Fibroblast of villous mesenchyme (primary cell): ENCODE measurements around the gene ZNF484. TPM values are rescaled to one million over a fixed set of nuclear protein-coding genes. Genes with fewer than 3 reads are reported as not detected.
"Not testable (repeated sequence)": the region's sequence is repeated elsewhere in the genome, so short reads cannot be mapped to it uniquely, and the experiment has no call there.

Experiments
- DNase-seq: peaks from one replicate; pipeline ENCODE4 v3.0.0-alpha.2; 2010; ENCODE audit warnings: low read depth
- H3K4me3 ChIP-seq: 2 replicates; pipeline ENCODE4 v1.5.1; 2011; ENCODE audit warnings: low read depth, mild to moderate bottlenecking, low read length
- total RNA-seq: library from RNA; depleted of rRNA; stranded (reverse); fragments of >200 nt; gene quantifications from 2 replicates; pipeline ENCODE4 v1.2.3, GENCODE V29; 2012
- TF ChIP-seq, protein P1 (sequence below): IDR thresholded peaks from 2 replicates; pipeline ENCODE4 v1.5.1; 2012; ENCODE audit warnings: low read depth, mild to moderate bottlenecking, low read length; ENCODE audit not compliant: insufficient read depth

The ZNF484 gene
- total RNA-seq, 1 donor, result 15.1 TPM

DNA sequence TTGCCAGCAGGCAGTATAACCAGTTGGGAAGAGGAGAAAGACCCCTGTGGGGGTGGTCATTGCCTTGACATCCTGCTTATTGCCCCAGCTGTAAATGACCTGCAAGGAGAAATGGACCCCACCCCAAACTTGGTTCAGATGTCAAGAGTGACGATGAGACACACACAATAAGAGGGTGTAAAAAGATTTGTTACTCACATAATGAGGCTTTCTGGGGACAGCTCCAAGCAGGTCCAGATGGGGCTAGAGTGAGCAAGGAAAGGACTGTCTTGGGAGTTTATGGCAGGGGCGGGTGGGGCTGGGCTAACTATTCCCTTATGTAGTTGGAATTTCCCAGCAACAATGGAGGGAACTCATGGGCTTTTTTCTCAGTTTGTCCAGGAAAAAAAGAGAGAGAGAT, 24.1 kb downstream of the ZNF484 start:
- no peak overlapping the region for H3K4me3 ChIP-seq
- TF ChIP-seq, protein P1, sequence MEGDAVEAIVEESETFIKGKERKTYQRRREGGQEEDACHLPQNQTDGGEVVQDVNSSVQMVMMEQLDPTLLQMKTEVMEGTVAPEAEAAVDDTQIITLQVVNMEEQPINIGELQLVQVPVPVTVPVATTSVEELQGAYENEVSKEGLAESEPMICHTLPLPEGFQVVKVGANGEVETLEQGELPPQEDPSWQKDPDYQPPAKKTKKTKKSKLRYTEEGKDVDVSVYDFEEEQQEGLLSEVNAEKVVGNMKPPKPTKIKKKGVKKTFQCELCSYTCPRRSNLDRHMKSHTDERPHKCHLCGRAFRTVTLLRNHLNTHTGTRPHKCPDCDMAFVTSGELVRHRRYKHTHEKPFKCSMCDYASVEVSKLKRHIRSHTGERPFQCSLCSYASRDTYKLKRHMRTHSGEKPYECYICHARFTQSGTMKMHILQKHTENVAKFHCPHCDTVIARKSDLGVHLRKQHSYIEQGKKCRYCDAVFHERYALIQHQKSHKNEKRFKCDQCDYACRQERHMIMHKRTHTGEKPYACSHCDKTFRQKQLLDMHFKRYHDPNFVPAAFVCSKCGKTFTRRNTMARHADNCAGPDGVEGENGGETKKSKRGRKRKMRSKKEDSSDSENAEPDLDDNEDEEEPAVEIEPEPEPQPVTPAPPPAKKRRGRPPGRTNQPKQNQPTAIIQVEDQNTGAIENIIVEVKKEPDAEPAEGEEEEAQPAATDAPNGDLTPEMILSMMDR, result no peak
- DNase-seq, result no peak

DNA sequence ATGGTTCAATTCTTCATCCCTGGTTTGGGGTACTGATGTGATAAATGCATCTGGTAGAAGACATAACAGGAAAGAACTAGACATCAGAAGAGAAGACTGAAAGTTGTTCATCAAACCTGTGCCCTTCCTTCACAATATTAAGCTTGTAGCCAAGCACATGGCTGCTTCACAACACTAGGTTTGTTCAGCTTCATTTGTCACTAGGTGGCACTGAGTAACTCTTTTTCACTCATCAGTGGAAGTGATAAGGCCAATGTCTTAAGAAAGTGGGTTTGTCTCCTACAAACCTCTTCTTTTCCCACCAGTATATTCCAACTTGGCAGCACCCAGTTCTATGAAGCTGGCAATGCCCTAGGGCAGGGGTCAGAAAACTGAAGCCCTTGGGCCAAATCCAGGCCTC, 26.9 kb downstream of the ZNF484 start:
- TF ChIP-seq, protein P1, result no peak
- no peak for DNase-seq

DNA sequence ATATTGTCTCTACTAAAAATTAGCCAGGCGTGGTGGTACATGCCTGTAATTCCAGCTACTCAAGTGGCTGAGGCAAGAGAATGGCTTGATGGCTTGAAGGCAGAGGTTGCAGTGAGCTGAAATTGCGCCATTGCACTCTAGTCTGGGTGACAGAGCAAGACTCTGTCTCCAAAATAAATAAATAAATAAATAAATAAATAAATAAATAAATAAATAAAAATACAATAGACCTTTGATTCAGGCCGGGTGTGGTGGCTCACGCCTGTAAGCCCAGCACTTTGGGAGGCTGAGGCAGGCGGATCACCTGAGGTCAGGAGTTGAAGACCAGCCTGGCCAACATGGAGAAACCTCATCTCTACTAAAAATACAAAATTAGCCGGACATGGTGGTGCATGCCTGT, 29.1 kb downstream of the ZNF484 start:
- DNase-seq, H3K4me3 ChIP-seq: not testable (repeated sequence)

More for the DNA sequence above, 26.9 kb downstream of the ZNF484 start:
- no peak overlapping the region for H3K4me3 ChIP-seq

DNA sequence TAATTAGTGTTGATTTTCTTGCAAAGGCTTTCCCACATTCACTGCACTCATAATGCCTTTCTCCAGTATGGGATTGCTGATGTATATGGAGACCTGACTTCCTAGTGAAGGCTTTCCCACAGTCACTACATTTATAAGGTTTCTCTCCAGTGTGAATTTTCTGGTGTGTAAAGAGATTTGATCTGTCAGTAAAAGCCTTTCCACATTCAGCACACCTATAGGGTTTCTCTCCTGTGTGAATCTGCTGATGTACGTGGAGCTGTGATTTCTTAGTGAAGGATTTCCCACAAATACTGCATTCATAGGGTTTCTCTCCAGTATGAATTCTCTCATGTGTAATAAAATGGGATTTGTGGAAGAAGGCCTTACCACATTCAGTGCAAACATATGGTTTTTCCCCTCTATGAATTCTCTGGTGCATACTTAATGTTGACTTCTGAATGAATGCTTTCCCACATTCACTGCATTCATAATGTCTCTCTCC, 31.1 kb downstream of the ZNF484 start:
- TF ChIP-seq, protein P1, result no peak
- H3K4me3 ChIP-seq, result no peak overlapping the region
- DNase-seq, result no peak

DNA sequence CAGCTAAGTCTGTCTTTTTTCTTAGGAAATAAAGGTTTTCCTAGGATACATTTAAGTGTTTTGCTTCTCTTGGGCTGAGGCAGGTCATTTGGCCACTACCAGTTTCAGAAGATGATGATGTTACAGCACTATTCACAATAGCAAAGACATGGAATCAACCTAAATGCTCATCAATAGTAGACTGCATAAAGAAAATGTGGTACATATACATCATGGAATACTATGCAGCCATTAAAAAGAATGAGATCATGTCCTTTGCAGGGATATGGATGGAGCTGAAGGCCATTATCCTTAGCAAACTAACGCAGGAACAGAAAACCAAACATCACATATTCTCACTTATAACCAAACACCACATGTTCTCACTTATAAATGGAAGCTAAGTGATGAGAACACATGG, 39.4 kb downstream of the ZNF484 start:
- not testable (repeated sequence) for DNase-seq, H3K4me3 ChIP-seq

DNA sequence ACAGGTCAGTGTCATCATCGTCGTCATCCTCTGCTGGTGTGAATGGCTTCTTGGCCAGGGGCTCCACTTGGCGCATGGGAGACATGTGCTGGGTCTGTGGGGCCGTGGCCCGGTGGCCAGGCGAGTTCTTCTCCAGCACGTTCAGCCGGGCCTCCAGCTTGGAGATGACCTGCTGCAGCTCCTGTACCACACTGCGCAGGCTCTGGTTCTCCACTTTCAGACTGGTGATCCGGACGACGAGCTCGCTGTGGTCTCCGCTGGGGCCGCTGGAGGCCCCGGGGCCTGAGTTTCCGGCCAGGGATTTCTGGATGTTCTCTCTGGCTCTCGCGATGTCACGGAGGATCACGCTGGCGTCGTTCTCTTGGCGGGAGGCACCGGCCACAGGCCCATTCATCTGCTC, 40.6 kb downstream of the ZNF484 start:
- DNase-seq, result no peak

DNA sequence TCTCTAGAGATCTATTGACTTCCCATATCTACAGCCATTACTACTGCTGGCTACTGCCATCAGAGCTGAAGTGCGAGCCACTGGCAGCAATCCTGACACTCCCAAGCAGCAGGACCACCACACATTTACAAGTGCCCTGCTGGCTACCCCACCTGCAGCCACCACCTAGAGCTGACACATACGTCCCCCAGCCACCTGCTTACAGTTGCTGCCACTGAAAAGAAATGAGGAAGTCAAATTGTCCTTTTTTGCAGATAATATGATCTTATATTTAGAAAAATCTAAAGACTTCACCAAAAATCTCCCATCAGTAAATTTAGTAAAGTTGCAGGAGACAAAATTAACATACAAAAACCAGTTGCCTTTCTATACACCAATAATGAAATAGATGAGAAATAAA, 48.4 kb downstream of the ZNF484 start:
- H3K4me3 ChIP-seq, result no peak overlapping the region
- no peak for DNase-seq
- TF ChIP-seq, protein P1, result no peak

More for the DNA sequence above, 40.6 kb downstream of the ZNF484 start:
- TF ChIP-seq, protein P1, result no peak
- no peak overlapping the region for H3K4me3 ChIP-seq

DNA sequence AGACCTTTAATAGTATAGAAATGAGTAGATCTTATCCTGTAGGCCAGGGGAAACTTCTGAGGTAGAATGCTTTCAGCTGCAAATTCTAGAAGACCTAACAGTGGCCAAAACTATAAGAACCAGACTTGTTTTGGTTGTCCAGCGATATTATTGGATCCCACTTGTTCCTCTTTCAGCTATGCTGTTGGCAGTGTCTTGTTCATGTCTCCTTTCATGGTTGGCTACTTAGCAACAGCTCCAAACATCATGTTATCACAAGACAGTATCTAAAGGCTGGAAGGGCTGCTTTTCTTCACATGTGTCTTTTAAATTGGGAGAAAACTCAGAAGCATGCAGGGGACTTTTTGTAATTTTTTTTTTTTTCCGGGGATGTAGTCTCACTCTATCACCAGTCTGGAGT, 52.8 kb downstream of the ZNF484 start:
- DNase-seq, H3K4me3 ChIP-seq: not testable (repeated sequence)

DNA sequence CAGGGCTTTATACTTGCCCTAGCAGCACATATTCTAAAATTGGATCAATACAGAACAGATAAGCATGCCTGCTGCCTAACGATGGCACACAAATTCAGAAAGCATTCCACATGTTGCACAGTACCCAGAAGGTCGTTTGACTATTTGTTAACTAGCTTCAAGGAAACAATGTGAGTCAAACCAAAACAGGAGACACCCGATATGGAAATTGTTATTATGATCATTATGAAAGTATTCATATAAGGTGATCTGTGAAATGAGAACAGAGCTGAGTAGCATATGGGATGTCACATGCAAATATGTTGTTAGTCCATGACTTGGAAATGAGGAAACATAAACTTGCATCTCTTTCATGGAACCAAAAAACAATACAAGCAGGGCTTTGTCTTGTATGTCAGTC, 56.9 kb downstream of the ZNF484 start:
- no peak overlapping the region for H3K4me3 ChIP-seq
- DNase-seq, result no peak
- TF ChIP-seq, protein P1, result no peak

DNA sequence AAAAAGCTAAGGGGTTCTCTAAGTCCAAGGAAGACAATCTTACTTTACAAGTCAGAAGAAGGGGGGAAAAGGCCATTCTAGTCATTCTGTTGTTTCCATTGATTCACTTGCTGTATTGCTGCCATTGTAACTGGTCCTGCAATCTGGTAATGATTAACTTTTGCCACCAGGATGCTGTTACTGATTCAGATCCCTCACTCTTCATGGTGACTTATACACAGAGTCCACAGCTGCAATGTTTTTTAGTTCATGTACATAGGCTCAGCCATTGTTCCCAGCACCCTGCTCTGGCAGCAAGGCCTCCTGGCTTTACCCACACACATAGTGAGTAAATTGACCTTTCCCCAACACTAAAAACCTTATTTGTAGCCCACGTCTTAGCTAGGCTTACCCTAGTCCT, 57.9 kb downstream of the ZNF484 start:
- H3K4me3 ChIP-seq, DNase-seq: not testable (repeated sequence)

DNA sequence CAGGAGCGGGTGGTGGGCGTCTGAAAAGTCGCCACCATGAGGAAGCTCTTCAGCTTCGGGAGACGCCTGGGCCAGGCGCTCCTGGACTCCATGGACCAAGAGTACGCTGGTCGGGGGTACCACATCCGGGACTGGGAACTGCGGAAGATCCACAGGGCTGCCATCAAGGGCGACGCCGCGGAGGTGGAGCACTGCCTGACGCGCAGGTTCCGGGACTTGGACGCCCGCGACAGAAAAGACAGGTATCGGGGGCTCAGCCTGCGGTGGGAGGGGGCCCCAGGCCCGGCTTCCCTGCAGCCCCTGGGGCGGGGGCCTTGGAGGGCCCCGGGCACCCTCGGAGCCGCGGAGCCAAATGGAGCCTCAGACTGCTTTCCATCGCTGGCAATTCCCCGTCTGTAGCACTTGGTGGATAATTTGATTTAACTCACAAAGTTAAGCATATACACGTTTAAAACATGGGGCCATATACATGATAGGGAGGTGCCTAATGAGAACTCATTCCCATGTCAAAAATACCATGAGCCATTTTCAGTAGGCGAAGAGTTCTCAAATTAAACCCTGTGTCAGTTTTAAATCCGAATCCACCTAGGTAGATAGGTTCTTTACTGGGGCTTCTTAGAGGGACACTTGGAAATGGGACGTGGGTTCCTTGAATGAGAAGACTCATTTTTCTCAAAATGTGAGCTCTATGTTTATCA, 68.1 kb downstream of the ZNF484 start:
- not testable (repeated sequence) for DNase-seq, H3K4me3 ChIP-seq
